Fibroblast of the aortic adventitia (primary cell): ENCODE data around the gene KRTAP12-3. TPM values are rescaled to one million over a fixed set of nuclear protein-coding genes. Genes with fewer than 3 reads are reported as not detected.
"Not testable (repeated sequence)": the region's sequence is repeated elsewhere in the genome, so short reads cannot be mapped to it uniquely, and the experiment has no call there.

Experiments used
- DNase-seq: peaks from one replicate; pipeline ENCODE4 v3.0.0-alpha.2; 2010; ENCODE audit warnings: low read depth
- H3K4me3 ChIP-seq: 2 replicates; pipeline ENCODE4 v1.5.1; 2011; ENCODE audit warnings: low read depth, mild to moderate bottlenecking, control low read depth, low read length, moderate library complexity
- total RNA-seq: library from RNA; depleted of rRNA; stranded (reverse); fragments of >200 nt; gene quantifications from 2 replicates; pipeline ENCODE4 v1.2.3, GENCODE V29; 2012; ENCODE audit warnings: low replicate concordance
- TF ChIP-seq, protein P1 (sequence below): IDR thresholded peaks from 2 replicates; pipeline ENCODE4 v1.5.1; 2011; ENCODE audit warnings: mild to moderate bottlenecking, low read length, control low read depth, inconsistent platforms; ENCODE audit not compliant: insufficient read depth

Gene KRTAP12-3
- total RNA-seq, 1 donor = not detected

- no peak for DNase-seq
- H3K4me3 ChIP-seq = no peak overlapping the region
- TF ChIP-seq, protein P1, sequence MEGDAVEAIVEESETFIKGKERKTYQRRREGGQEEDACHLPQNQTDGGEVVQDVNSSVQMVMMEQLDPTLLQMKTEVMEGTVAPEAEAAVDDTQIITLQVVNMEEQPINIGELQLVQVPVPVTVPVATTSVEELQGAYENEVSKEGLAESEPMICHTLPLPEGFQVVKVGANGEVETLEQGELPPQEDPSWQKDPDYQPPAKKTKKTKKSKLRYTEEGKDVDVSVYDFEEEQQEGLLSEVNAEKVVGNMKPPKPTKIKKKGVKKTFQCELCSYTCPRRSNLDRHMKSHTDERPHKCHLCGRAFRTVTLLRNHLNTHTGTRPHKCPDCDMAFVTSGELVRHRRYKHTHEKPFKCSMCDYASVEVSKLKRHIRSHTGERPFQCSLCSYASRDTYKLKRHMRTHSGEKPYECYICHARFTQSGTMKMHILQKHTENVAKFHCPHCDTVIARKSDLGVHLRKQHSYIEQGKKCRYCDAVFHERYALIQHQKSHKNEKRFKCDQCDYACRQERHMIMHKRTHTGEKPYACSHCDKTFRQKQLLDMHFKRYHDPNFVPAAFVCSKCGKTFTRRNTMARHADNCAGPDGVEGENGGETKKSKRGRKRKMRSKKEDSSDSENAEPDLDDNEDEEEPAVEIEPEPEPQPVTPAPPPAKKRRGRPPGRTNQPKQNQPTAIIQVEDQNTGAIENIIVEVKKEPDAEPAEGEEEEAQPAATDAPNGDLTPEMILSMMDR = no peak
These were observed 37.9 kb downstream of the KRTAP12-3 start for GRCh38 chr21:44695641-44696040.

- no peak for DNase-seq
- TF ChIP-seq, protein P1 = no peak
These were observed 38.8 kb downstream of the KRTAP12-3 start for GRCh38 chr21:44696572-44696971.

GRCh38 chr21:44697172-44697810, 39.6 kb downstream of the KRTAP12-3 start, which contains the start of gene KRTAP10-12:
KRTAP10-12 (plus strand) TSS chr21:44697172; CDS start chr21:44697202, 30 bp downstream.
- not testable (repeated sequence) for DNase-seq, H3K4me3 ChIP-seq

More at GRCh38 chr21:44696572-44696971, 38.8 kb downstream of the KRTAP12-3 start:
- H3K4me3 ChIP-seq = no peak overlapping the region

GRCh38 chr21:44697811-44698734, 40.3 kb downstream of the KRTAP12-3 start:
- no peak for DNase-seq
- TF ChIP-seq, protein P1 = no peak

GRCh38 chr21:44699502-44700001, 41.8 kb downstream of the KRTAP12-3 start:
- H3K4me3 ChIP-seq = no peak overlapping the region
- TF ChIP-seq, protein P1 = no peak
- no peak for DNase-seq

More at GRCh38 chr21:44697811-44698734, 40.3 kb downstream of the KRTAP12-3 start:
- no peak overlapping the region for H3K4me3 ChIP-seq

- TF ChIP-seq, protein P1 = no peak
- no peak for DNase-seq
- H3K4me3 ChIP-seq = no peak overlapping the region
These were observed 42.6 kb downstream of the KRTAP12-3 start for GRCh38 chr21:44700101-44701022.
